HG02870 (cell line): ENCODE measurements around the gene MAP2K1.
"Not testable (repeated sequence)": the region's sequence is repeated elsewhere in the genome, so short reads cannot be mapped to it uniquely, and the experiment has no call there.

ENCODE experiments used
- ATAC-seq: cut with Tn5 transposase; IDR thresholded peaks from one replicate; pipeline ENCODE4 v1.9.1; 2021; ENCODE audit warnings: mild to moderate bottlenecking, moderate library complexity; ENCODE audit not compliant: unreplicated experiment

The MAP2K1 gene

GRCh38 chr15:66502491-66502890 lies 115.8 kb downstream of the MAP2K1 start:
- no peak for ATAC-seq

- ATAC-seq, result not testable (repeated sequence)
These were observed 116.4 kb downstream of the MAP2K1 start for GRCh38 chr15:66503041-66503648.

GRCh38 chr15:66503780-66504562 lies 117.3 kb downstream of the MAP2K1 start:
- ATAC-seq, result no peak

DNA sequence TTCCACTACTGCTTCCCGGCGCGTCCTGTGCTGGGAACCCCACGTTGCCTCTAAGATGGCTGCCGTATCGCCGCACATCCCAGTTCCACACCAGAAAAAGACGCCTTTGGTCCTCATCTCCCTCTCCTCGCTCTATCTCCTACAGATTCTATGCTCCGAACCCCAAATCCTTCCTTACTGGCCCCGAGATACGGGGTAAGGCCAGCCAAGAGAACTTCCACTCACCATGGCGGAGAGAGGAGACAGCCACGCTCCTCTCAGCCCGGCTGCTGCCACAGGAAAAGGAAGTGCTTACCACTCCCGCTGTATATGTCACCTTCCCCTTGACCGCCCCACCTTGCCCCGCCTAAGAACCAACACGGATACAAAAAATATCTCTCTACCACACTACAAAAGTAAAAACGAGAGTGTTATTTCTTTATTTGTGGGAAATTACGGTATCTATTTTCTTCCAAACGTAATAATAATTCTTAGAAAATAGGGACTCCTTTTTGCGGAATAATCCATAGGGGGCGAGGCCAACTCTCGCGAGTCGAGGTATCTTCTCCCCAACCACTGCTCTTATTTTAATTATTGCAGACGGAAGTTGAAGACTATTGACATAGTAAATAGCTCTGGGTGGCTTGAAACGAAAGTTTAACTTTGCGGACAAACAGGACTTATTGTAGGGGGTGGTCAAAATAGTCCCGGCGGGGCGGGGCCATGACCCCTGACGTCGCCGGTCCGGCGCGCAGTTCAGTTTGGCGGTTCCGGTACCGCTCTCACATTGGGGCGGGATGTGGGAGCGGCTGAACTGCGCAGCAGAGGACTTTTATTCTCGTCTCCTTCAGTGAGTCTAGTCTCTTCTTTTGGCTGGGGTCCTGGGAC lies 118.1 kb downstream of the MAP2K1 start, which contains the start of the genes RPL4 and ZWILCH:
RPL4 (minus strand) TSS at position 293 of the 867 bp plus-strand sequence; CDS start at position 228, 65 bp downstream.
ZWILCH (plus strand) TSS at position 764 of the 867 bp plus-strand sequence; CDS start at position 777, 13 bp downstream.
- peak; percentile 74 for ATAC-seq

DNA sequence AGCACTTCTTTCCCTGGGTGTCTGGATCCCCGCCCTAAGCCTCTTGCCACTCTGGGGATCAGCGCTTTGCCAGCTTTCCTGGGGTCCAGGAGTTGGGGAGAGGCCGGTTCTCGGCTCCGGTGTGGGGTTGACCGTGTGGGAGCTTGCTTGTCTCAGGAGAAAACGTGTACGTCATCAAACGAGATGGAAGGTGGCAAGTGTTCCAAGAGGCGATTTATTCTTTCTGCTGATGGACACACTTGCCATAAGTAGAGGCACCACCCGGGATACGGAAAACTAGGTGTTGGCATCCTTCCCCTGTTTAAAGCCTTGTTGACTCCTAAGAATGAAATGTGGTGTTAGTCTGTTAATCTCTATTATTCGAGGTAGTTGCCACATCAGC lies 118.7 kb downstream of the MAP2K1 start:
- ATAC-seq, result peak; percentile 9

DNA sequence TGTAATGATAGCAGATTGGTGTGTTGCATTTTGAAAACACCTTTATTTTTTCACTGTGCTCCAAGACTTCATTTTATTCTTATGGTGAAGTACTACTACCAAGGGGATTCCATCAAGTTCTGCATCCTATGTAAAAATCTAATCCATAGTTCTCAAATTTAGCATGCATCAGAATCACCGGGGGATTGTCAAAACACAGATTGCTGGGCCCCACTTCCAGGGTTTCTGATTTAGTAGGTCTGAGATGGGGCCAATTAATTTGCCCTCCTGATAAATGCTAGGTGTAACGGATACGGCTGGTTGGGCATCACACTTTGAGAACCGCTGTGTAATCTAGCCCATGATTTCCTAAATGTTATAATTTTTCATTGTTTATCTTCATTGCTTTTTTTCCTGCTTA lies 119.1 kb downstream of the MAP2K1 start:
- ATAC-seq, result no peak

DNA sequence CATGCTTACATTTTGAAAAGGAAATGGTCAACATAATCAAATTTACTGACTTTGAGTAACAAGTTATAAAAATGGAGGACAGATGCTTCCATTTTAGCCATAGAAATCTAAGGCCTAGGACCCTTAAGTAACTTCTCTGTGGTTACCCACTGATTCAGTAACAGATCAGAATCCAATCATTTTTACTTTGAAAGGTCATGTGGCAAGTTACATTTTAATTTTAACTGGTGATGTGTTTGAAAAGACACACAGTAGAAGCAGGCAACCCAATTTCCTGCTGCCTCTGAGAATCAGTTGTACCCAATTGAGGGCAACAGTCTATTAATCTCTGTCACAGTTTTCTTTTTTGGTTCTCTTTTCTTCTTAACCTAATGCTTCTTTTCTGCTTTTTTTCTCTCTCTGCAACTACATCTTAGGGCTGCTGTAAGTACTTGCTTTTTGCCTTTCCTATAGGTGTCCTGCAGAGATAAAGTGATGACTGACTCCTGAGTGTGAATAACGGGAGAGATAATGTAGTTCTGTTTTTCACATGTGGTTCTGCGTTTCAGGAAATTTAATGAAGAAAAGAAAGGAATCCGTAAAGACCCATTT lies 121.7 kb downstream of the MAP2K1 start:
- no peak for ATAC-seq

DNA sequence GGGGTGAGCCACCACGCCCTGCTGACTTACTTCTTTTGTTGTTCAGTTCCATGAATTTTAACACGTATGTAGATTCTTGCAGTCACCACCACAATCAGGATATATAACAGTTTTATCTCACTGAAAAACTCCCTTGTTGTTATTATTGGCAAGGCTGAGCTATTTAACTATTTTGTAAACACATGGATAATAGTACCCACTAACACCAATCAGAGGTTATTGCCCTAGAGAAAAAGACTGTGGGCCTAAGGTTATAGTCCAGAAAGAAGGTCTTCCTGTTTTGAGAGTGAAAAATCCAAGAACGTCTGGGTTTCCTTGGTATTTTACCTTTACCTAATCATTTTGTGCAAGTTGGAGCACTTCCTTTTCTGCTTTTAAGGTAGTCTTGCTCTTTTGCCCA lies 127.9 kb downstream of the MAP2K1 start:
- no peak for ATAC-seq

- no peak for ATAC-seq
These were observed 129.2 kb downstream of the MAP2K1 start for GRCh38 chr15:66515901-66516322.

GRCh38 chr15:66523926-66524325 lies 137.2 kb downstream of the MAP2K1 start:
- ATAC-seq, result no peak

DNA sequence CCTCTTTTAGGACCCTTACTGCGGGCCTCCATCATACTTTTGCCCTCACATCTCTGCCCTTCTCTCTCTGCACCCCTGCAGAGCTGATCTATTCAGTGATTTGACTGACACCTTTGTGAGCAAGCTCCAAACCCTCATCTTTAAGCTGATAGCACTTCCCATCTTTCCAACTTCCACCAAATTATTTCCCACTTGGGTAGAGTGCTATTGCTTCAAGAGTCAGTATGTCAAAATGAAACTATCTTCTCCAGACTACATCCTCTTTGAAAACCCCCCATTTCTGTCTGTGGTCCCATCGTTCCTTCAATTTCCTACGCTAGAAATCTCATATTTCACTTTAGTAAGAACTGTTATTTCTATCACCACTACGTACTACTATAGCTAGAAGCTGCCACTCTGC lies 138.1 kb downstream of the MAP2K1 start:
- no peak for ATAC-seq

- no peak for ATAC-seq
These were observed 148.3 kb downstream of the MAP2K1 start for GRCh38 chr15:66535056-66535455.
